IPS-20b (cell line): ENCODE data around the gene WNT16.
"Not testable (repeated sequence)": the region's sequence is repeated elsewhere in the genome, so short reads cannot be mapped to it uniquely, and the experiment has no call there.

Experiments
- H3K27ac ChIP-seq: one replicate; pipeline ENCODE4 v1.5.1; 2013; ENCODE audit warnings: low read length
- H3K27me3 ChIP-seq: 2 replicates; pipeline ENCODE4 v1.6.1; 2013; ENCODE audit warnings: mild to moderate bottlenecking, low read length, inconsistent platforms; ENCODE audit not compliant: insufficient read depth
- H3K36me3 ChIP-seq: 2 replicates; pipeline ENCODE4 v1.6.1; 2013; ENCODE audit warnings: low read depth, mild to moderate bottlenecking, inconsistent platforms, low read length, moderate library complexity; ENCODE audit not compliant: insufficient read depth
- H3K4me1 ChIP-seq: 2 replicates; pipeline ENCODE4 v1.6.1; 2013; ENCODE audit warnings: mild to moderate bottlenecking, control low read depth, inconsistent platforms, low read length, moderate library complexity; ENCODE audit not compliant: insufficient read depth
- H3K4me3 ChIP-seq: 2 replicates; pipeline ENCODE4 v1.5.1; 2013; ENCODE audit warnings: mild to moderate bottlenecking, low read length, inconsistent platforms
- H3K9ac ChIP-seq: 2 replicates; pipeline ENCODE4 v1.6.1; 2013; ENCODE audit warnings: low read depth, mild to moderate bottlenecking, inconsistent platforms, low read length, moderate library complexity
- H3K9me3 ChIP-seq: 2 replicates; pipeline ENCODE4 v1.6.1; 2013; ENCODE audit warnings: mild to moderate bottlenecking, low read depth, low read length, inconsistent platforms; ENCODE audit not compliant: insufficient read depth

Gene WNT16

GRCh38 chr7:121313220-121313792 lies 15.5 kb upstream of the WNT16 start:
- H3K4me1 ChIP-seq, result no peaks in the 10 kb centered on the region
- no peaks in the 10 kb centered on the region for H3K9me3 ChIP-seq
- no peak overlapping the region for H3K9ac ChIP-seq
- H3K4me3 ChIP-seq, result no peak overlapping the region
- H3K27me3 ChIP-seq, result no peaks in the 10 kb centered on the region
- H3K27ac ChIP-seq, result no peak overlapping the region
- H3K36me3 ChIP-seq, result no peaks in the 10 kb centered on the region

GRCh38 chr7:121313793-121314676 lies 14.8 kb upstream of the WNT16 start:
- H3K4me1 ChIP-seq, result no peaks in the 10 kb centered on the region
- no peak overlapping the region for H3K9ac ChIP-seq
- H3K27ac ChIP-seq, result no peak overlapping the region

GRCh38 chr7:121315170-121315569 lies 13.6 kb upstream of the WNT16 start:
- not testable (repeated sequence) for H3K9ac ChIP-seq, H3K36me3 ChIP-seq, H3K9me3 ChIP-seq, H3K27me3 ChIP-seq, H3K27ac ChIP-seq, H3K4me1 ChIP-seq, H3K4me3 ChIP-seq

More at GRCh38 chr7:121313793-121314676, 14.8 kb upstream of the WNT16 start:
- Histone ChIP-seq H3K27me3 (no peaks in the 10 kb centered on the region), H3K36me3 (no peaks in the 10 kb centered on the region), H3K4me3 (no peak overlapping the region), H3K9me3 (no peaks in the 10 kb centered on the region)

GRCh38 chr7:121322460-121322859 lies 6.3 kb upstream of the WNT16 start:
- H3K9me3 ChIP-seq, result no peaks in the 10 kb centered on the region
- no peak overlapping the region for H3K4me3 ChIP-seq
- no peaks in the 10 kb centered on the region for H3K36me3 ChIP-seq
- no peak overlapping the region for H3K27ac ChIP-seq
- H3K9ac ChIP-seq, result no peak overlapping the region
- H3K27me3 ChIP-seq, result no peaks in the 10 kb centered on the region
- no peaks in the 10 kb centered on the region for H3K4me1 ChIP-seq

- Histone ChIP-seq H3K27ac (no peak overlapping the region), H3K9ac (no peak overlapping the region), H3K36me3 (no peaks in the 10 kb centered on the region), H3K27me3 (peaks cover 12% of the 10 kb centered on the region), H3K4me3 (no peak overlapping the region), H3K4me1 (no peaks in the 10 kb centered on the region), H3K9me3 (no peaks in the 10 kb centered on the region)
Observed at GRCh38 chr7:121323515-121324302, 5.1 kb upstream of the WNT16 start.

- no peak overlapping the region for H3K27ac ChIP-seq
- no peak overlapping the region for H3K9ac ChIP-seq
- H3K27me3 ChIP-seq, result peaks cover 49% of the 10 kb centered on the region
- no peaks in the 10 kb centered on the region; the same call in 1 of the 2 replicates for H3K4me1 ChIP-seq
- no peak overlapping the region for H3K4me3 ChIP-seq
- no peaks in the 10 kb centered on the region for H3K9me3 ChIP-seq
- no peaks in the 10 kb centered on the region for H3K36me3 ChIP-seq
Observed at GRCh38 chr7:121327671-121328070, 1.1 kb upstream of the WNT16 start.

- no peaks in the 10 kb centered on the region for H3K9me3 ChIP-seq
- no peaks in the 10 kb centered on the region; the same call in 1 of the 2 replicates for H3K4me1 ChIP-seq
- peaks cover 49% of the 10 kb centered on the region for H3K27me3 ChIP-seq
- no peaks in the 10 kb centered on the region for H3K36me3 ChIP-seq
- no peak overlapping the region for H3K9ac ChIP-seq
- H3K4me3 ChIP-seq, result peak overlapping the region; percentile 69
- H3K27ac ChIP-seq, result no peak overlapping the region
Observed at GRCh38 chr7:121329191-121330052, 622 bp downstream of the WNT16 start.

- H3K9ac ChIP-seq, result no peak overlapping the region
- H3K4me1 ChIP-seq, result no peaks in the 10 kb centered on the region; the same call in 1 of the 2 replicates
- no peaks in the 10 kb centered on the region for H3K36me3 ChIP-seq
- H3K9me3 ChIP-seq, result no peaks in the 10 kb centered on the region
- H3K4me3 ChIP-seq, result peak overlapping the region; percentile 69
- peaks cover 49% of the 10 kb centered on the region for H3K27me3 ChIP-seq
- no peak overlapping the region for H3K27ac ChIP-seq
Observed at GRCh38 chr7:121330053-121330833, 1.4 kb downstream of the WNT16 start.

GRCh38 chr7:121331048-121331447 lies 2.2 kb downstream of the WNT16 start:
- no peaks in the 10 kb centered on the region; the same call in 1 of the 2 replicates for H3K4me1 ChIP-seq
- H3K4me3 ChIP-seq, result no peak overlapping the region
- peaks cover 49% of the 10 kb centered on the region for H3K27me3 ChIP-seq
- H3K36me3 ChIP-seq, result no peaks in the 10 kb centered on the region
- H3K9ac ChIP-seq, result no peak overlapping the region
- no peak overlapping the region for H3K27ac ChIP-seq
- H3K9me3 ChIP-seq, result no peaks in the 10 kb centered on the region

- H3K9ac ChIP-seq, result no peak overlapping the region
- H3K27me3 ChIP-seq, result peaks cover 49% of the 10 kb centered on the region
- no peak overlapping the region for H3K4me3 ChIP-seq
- H3K9me3 ChIP-seq, result no peaks in the 10 kb centered on the region
- H3K27ac ChIP-seq, result no peak overlapping the region
- H3K4me1 ChIP-seq, result no peaks in the 10 kb centered on the region; the same call in 1 of the 2 replicates
- no peaks in the 10 kb centered on the region for H3K36me3 ChIP-seq
Observed at GRCh38 chr7:121331574-121331973, 2.8 kb downstream of the WNT16 start.
